GM19372 (cell line): ENCODE data around the gene COL23A1.

Experiments
- ATAC-seq: cut with Tn5 transposase; IDR thresholded peaks from one replicate; pipeline ENCODE4 v1.9.1; 2021; ENCODE audit warnings: mild to moderate bottlenecking, low read depth, moderate library complexity; ENCODE audit not compliant: unreplicated experiment

The COL23A1 gene

GRCh38 chr5:178335302-178336030 is 254.7 kb downstream of the COL23A1 start:
- ATAC-seq, result no peak

GRCh38 chr5:178334861-178335260 is 255.3 kb downstream of the COL23A1 start:
- ATAC-seq, result no peak

GRCh38 chr5:178333821-178334481 is 256.2 kb downstream of the COL23A1 start:
- ATAC-seq, result no peak

GRCh38 chr5:178332210-178332641 is 258.0 kb downstream of the COL23A1 start:
- ATAC-seq, result no peak

GRCh38 chr5:178331491-178331996 is 258.6 kb downstream of the COL23A1 start:
- no peak for ATAC-seq

- no peak for ATAC-seq
These were observed 259.3 kb downstream of the COL23A1 start for GRCh38 chr5:178330791-178331404.

GRCh38 chr5:178328826-178329730 is 261.1 kb downstream of the COL23A1 start:
- ATAC-seq, result no peak

- no peak for ATAC-seq
These were observed 262.1 kb downstream of the COL23A1 start for GRCh38 chr5:178327931-178328711.

GRCh38 chr5:178327446-178327845 is 262.7 kb downstream of the COL23A1 start:
- no peak for ATAC-seq

GRCh38 chr5:178326374-178326715 is 263.8 kb downstream of the COL23A1 start:
- ATAC-seq, result no peak

- no peak for ATAC-seq
These were observed 264.4 kb downstream of the COL23A1 start for GRCh38 chr5:178325679-178326373.

GRCh38 chr5:178325311-178325678 is 264.9 kb downstream of the COL23A1 start:
- no peak for ATAC-seq

- peak; percentile 71 for ATAC-seq
These were observed 265.5 kb downstream of the COL23A1 start for GRCh38 chr5:178324481-178325310.

- ATAC-seq, result peak; percentile 46
These were observed 266.2 kb downstream of the COL23A1 start for GRCh38 chr5:178323961-178324360.

GRCh38 chr5:178323541-178323865 is 266.7 kb downstream of the COL23A1 start:
- peak; percentile 20 for ATAC-seq

GRCh38 chr5:178322736-178323540 is 267.3 kb downstream of the COL23A1 start:
- ATAC-seq, result peak; percentile 13

GRCh38 chr5:178320281-178320855 is 269.8 kb downstream of the COL23A1 start:
- ATAC-seq, result no peak
